Measurements from ENCODE around the gene DTL.

DTL gene

GRCh38 chr1:212037900-212038299, 2.4 kb downstream of the DTL start:
- DNase-seq (ENCODE audit: low read depth) = peak; percentile 62
- no peak overlapping the region for H3K4me3 ChIP-seq (ENCODE audit: low read length)
- TF ChIP-seq, protein P1, sequence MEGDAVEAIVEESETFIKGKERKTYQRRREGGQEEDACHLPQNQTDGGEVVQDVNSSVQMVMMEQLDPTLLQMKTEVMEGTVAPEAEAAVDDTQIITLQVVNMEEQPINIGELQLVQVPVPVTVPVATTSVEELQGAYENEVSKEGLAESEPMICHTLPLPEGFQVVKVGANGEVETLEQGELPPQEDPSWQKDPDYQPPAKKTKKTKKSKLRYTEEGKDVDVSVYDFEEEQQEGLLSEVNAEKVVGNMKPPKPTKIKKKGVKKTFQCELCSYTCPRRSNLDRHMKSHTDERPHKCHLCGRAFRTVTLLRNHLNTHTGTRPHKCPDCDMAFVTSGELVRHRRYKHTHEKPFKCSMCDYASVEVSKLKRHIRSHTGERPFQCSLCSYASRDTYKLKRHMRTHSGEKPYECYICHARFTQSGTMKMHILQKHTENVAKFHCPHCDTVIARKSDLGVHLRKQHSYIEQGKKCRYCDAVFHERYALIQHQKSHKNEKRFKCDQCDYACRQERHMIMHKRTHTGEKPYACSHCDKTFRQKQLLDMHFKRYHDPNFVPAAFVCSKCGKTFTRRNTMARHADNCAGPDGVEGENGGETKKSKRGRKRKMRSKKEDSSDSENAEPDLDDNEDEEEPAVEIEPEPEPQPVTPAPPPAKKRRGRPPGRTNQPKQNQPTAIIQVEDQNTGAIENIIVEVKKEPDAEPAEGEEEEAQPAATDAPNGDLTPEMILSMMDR (IDR thresholded peaks at IDR 0.05; ENCODE audit: insufficient read depth, low read depth, low read length, missing control alignments) = no peak

- TF ChIP-seq, protein P1 (IDR thresholded peaks at IDR 0.05; ENCODE audit: insufficient read depth, low read depth, low read length, missing control alignments) = no peak
- no peak for DNase-seq (ENCODE audit: low read depth)
- H3K4me3 ChIP-seq (ENCODE audit: low read length) = no peak overlapping the region
Observed at GRCh38 chr1:212039622-212040021, 4.1 kb downstream of the DTL start.

- DNase-seq (ENCODE audit: low read depth) = peak; percentile 32
- no peak overlapping the region for H3K4me3 ChIP-seq (ENCODE audit: low read length)
- TF ChIP-seq, protein P1 (IDR thresholded peaks at IDR 0.05; ENCODE audit: insufficient read depth, low read depth, low read length, missing control alignments) = no peak
Observed at GRCh38 chr1:212040629-212041412, 5.3 kb downstream of the DTL start.

GRCh38 chr1:212042436-212042835, 6.9 kb downstream of the DTL start:
- H3K4me3 ChIP-seq (ENCODE audit: low read length) = no peak overlapping the region
- TF ChIP-seq, protein P1 (IDR thresholded peaks at IDR 0.05; ENCODE audit: insufficient read depth, low read depth, low read length, missing control alignments) = no peak
- DNase-seq (ENCODE audit: low read depth) = no peak

DNA sequence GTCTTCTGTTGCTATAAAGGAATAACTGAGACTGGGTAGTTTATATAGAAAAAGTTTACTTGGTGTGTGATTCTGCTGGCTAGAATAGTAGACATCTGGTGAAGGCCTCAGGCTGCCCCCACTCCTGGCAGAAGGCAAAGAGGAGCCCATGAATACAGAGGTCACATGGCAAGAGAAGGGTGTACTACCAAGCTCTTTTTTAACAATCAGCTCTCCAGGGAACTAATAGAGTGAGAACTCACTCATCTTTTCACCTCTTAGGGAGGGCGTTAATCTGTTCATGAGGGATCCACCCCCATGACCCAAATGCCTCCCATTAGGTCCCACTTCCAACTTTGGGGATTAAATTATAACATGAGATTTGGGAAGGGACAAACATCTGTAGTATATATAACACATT, 9.3 kb downstream of the DTL start:
- no peak overlapping the region for H3K4me3 ChIP-seq (ENCODE audit: low read length)
- DNase-seq (ENCODE audit: low read depth) = no peak
- TF ChIP-seq, protein P1 (IDR thresholded peaks at IDR 0.05; ENCODE audit: insufficient read depth, low read depth, low read length, missing control alignments) = no peak

- TF ChIP-seq, protein P1 (IDR thresholded peaks at IDR 0.05; ENCODE audit: insufficient read depth, low read depth, low read length, missing control alignments) = no peak
- no peak for DNase-seq (ENCODE audit: low read depth)
- no peak overlapping the region for H3K4me3 ChIP-seq (ENCODE audit: low read length)
Observed at GRCh38 chr1:212045981-212046380, 10.4 kb downstream of the DTL start.

- TF ChIP-seq, protein P1 (IDR thresholded peaks at IDR 0.05; ENCODE audit: insufficient read depth, low read depth, low read length, missing control alignments) = no peak
- no peak for DNase-seq (ENCODE audit: low read depth)
- H3K4me3 ChIP-seq (ENCODE audit: low read length) = no peak overlapping the region
Observed at GRCh38 chr1:212053993-212054392, 18.4 kb downstream of the DTL start.

All from epithelial cell of esophagus (primary cell).